ENCODE data around the gene PTGR3.

DNA sequence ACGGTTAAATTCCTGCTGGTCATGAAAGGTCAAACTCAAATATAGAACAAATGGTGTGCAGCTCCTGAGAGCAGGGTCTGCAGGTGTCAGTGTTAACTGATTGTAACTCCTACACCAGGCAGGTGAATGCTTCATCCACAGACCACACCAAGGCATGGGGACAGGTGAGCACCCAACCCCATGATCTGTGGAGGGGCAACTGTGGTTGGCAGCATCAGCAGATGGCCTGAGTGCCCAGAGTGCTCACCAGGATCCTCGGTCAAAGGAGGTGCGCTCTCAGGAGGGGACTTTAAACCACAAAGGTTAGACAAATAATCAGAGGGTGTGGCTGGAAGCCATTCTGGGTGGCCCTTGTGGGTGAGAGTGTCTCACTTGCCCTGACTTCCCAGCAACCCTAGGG, 44.5 kb downstream of the PTGR3 start:
- TF ChIP-seq, protein P1, sequence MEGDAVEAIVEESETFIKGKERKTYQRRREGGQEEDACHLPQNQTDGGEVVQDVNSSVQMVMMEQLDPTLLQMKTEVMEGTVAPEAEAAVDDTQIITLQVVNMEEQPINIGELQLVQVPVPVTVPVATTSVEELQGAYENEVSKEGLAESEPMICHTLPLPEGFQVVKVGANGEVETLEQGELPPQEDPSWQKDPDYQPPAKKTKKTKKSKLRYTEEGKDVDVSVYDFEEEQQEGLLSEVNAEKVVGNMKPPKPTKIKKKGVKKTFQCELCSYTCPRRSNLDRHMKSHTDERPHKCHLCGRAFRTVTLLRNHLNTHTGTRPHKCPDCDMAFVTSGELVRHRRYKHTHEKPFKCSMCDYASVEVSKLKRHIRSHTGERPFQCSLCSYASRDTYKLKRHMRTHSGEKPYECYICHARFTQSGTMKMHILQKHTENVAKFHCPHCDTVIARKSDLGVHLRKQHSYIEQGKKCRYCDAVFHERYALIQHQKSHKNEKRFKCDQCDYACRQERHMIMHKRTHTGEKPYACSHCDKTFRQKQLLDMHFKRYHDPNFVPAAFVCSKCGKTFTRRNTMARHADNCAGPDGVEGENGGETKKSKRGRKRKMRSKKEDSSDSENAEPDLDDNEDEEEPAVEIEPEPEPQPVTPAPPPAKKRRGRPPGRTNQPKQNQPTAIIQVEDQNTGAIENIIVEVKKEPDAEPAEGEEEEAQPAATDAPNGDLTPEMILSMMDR (IDR thresholded peaks at IDR 0.05) = no peak
- no peak for TF ChIP-seq POLR2A (IDR thresholded peaks at IDR 0.05)

All from uterus (tissue), 2 donors.